GM19324 (cell line): ENCODE measurements around the gene SPOCD1.

Source experiments
- ATAC-seq: cut with Tn5 transposase; IDR thresholded peaks from one replicate; pipeline ENCODE4 v1.9.1; 2021; ENCODE audit warnings: mild to moderate bottlenecking, moderate library complexity; ENCODE audit not compliant: unreplicated experiment, low FRiP score

SPOCD1 gene

DNA sequence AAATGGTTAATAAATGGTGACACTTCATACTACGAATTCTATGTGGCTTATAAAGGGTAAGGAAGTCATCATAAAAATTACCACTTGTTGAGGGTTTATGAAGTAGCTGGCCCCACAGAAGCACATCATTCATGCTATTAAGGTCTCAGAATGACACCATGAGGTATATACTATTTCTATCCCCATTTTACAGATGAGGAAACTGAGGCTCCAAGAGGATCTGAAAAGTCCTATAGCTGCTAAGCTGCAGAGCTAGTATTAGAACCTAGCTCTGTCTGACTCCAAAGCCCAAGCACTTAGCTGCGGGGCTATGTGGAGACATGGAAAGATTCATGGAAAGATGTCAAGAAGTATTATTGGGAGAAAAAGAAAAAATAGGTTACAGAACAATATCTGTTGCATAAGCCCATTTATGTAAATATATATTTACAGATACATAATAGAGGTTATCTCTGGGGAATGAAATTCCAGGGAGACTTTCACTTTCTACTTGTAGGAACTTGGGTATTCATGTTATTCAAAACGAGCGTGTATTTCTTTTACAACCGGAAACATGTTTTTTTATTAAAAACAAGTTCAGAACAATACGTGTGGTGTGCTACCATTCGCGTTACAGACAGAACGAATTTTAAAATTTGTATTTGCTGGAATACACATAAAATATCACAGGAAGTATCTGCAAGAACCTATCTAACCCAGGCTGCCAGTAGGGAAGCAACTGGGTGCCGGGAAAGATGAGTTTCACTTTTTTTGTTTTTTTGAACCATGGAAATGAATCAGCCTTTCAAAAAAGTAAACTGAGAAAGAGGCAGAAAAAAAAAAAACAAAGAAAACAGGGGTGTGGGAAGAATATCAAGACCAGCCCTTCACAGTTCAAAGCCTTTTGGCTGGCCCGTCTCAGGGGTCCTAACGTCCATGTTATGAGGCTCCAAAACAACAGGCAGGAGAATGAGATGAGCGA is 13.4 kb downstream of the SPOCD1 start:
- no peak for ATAC-seq

- ATAC-seq, result no peak
Observed at GRCh38 chr1:31801458-31801857, 14.4 kb downstream of the SPOCD1 start.

GRCh38 chr1:31800674-31800967 is 15.2 kb downstream of the SPOCD1 start:
- ATAC-seq, result no peak

DNA sequence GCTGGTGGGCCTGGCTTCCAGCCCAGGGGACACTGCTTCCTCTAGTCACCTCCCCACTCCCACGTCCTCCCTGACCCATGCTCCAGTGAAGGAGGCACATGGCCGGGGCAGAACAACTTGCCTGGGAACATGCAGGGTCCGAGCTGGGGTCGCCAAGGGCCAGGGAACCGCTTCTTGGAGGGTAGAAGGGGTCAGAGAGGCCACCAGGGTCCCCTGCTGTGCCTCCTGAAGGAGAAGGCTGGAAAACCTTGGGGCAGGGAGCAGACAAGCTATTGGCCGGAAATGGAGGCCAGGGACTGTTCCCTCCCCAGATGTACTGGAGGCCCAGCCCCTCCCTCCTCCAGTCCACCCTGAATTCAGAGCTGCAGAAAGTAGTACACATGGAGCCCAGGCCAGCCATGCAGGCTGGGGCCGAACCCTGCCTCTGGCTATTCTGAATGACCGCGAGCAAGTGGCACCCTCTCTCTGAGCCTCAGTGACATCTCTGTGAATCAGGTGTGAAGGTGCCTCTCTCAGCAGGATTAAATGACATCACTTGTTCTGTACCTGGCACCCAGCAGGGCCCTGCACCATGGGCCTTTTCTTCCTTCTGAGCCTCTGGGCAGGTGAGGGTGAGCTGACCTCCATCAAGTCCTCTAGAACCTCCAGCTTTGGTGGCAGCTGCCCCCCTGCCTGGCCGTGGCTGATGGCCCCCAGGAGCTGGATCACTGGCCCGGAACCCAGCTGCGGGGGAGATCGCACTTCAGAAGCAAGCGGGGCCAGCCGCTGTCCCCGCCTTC is 15.7 kb downstream of the SPOCD1 start:
- ATAC-seq, result no peak

- ATAC-seq, result no peak
Observed at GRCh38 chr1:31799196-31799894, 16.5 kb downstream of the SPOCD1 start.

DNA sequence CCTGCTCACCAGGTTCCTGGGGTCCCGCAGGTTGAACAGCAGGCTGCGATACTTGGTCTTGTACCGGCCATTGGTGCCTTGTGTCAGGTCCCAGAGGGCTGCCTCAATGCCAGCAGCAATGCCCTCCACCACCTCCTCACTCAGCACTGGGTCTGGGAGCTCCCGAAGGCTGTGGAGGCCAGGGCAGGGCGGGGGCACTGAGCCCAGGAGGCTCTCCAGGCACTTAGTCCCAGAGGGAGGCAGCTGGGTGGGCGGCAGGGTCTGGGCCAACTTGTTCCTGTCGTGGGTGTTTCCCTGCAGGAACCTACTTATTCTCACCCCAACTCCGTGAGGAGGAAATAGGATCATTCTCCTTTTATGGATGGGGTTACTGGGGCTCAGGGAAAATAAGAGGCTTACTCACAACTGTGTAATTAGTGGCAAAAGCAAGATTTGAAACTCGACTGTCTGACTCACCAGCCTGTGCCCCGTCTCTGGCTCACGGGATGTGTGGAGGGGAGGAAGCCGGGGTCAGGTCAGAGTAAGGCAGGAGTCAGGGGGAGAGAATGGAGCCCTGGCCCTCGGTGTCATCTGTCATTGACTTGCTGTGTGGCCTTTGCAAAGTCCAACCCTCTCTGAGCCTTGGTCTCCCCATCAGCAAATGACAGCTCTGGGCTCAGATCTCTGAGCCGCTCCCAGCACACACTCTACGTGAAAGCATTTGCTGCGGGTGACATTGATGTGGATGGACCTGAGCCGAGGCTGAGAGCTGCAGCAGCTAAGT is 17.2 kb downstream of the SPOCD1 start:
- ATAC-seq, result no peak

DNA sequence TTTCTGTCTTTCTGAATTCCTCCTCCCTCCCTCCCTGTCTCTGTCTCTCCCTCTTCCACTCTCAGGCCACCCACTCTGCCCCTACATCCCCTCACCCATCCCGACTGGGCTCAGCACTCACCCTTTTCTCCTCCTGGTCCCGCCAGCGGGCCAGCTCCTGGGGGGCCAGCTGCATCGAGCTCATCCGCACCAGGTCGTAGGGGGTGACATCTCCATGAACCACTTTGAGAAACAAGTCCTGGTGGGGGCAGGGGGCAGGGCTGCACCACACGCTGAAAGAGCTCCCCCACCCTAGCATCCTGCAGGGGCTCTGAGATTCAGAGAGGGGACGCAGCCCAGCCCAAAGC is 17.8 kb downstream of the SPOCD1 start:
- ATAC-seq, result no peak

DNA sequence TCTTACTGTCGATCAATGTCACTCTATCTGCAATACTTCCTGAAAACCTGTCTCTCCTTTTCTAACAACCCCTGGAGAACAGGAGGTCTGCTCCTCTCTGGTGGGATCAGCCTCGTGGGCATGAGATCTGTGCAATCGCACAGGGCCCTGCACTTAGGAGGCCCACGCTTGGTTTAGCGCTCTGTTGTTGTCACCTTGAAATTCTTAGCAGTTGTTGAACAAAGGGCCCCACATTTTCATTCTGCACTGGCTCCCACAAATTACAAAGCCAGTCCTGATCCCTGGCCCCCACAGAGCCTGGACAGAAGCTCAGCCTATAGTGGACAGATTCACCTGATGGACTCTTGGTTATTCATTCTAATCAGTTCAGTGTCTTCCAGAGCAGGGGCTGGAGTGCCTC is 18.6 kb downstream of the SPOCD1 start:
- no peak for ATAC-seq

GRCh38 chr1:31796707-31797106 is 19.1 kb downstream of the SPOCD1 start:
- no peak for ATAC-seq

GRCh38 chr1:31795801-31796621 is 19.8 kb downstream of the SPOCD1 start:
- no peak for ATAC-seq

DNA sequence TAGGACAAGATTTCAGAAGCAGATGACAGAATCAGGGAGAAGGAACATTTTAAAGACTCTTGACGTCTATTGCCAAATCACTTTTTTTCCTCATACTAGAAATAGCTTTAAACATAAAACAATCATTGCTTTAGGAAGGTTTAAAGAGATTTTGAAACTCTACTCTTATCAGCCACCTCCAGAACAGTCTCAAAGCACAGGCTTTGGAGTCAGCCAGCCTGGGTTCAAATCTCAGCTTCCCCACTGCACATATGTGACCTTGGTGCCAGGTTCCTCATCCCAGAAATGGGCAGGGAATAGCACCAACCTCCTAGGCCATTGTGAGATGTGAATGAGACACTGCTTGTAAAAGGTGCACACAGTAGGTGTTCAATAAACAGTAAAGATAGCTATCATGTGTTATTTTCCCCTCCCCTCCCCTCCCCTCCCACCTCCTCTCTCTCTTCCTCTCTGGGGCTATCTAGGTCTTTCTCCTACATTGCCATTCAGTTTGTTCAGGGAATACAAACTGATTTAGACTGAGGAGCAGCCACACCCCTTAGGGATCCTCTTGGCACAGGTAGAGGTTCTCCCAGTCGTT is 20.6 kb downstream of the SPOCD1 start:
- no peak for ATAC-seq

DNA sequence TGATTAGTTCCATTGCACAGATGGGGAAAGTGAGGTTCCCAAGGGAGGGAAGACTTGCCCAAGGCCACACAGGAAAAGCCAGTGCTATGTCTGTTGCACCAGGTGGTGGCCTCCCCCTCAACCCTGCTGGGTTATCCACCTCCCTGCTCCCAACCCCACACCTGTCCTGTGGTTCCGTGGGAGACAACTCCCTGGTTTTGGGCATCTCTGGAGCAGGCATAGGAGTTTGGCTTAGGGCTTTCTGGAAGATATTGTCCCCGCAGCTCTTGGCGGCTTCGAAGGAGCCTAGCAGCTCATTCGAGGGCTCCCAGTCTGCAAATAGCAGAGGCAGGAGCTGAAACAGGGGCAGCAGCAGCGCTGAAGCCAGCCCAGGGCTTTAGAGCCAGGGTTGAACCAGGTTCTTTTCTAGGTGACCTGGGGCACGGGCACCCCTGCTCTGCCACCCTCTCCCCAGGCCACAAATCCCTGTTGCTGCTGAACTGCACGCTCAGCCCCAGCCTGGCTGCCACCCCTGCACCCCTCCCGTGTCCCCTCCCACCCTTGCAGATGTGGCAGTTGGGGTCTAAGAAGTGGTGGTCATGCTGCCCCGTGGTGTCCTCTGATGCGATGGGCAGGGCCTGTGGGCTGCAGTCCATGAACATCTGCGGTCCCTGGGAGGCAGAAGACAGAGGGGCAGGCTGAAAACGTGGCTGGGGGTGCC is 22.1 kb downstream of the SPOCD1 start:
- no peak for ATAC-seq

- ATAC-seq, result no peak
Observed at GRCh38 chr1:31793086-31793485, 22.7 kb downstream of the SPOCD1 start.

DNA sequence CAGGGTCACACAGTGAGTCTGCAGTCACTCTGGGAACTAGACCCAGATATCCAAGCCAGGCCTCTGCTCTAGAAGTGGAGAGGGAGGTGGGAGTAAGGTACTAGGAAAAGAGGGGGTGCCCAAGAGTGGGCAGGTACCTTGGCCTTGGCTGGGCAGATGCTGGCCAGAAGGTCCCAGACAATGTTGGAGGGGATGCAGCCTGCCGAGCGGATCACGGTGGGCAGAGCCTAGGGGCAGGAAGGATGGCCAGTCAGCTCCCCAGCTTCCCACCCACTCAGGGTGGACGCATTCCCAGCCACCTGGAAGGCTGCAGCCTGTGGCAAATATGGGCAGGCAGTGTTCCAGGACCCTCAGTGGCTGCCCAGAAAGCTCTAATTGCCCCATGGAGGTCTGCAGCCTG is 23.3 kb downstream of the SPOCD1 start:
- no peak for ATAC-seq

GRCh38 chr1:31792116-31792515 is 23.7 kb downstream of the SPOCD1 start:
- no peak for ATAC-seq

DNA sequence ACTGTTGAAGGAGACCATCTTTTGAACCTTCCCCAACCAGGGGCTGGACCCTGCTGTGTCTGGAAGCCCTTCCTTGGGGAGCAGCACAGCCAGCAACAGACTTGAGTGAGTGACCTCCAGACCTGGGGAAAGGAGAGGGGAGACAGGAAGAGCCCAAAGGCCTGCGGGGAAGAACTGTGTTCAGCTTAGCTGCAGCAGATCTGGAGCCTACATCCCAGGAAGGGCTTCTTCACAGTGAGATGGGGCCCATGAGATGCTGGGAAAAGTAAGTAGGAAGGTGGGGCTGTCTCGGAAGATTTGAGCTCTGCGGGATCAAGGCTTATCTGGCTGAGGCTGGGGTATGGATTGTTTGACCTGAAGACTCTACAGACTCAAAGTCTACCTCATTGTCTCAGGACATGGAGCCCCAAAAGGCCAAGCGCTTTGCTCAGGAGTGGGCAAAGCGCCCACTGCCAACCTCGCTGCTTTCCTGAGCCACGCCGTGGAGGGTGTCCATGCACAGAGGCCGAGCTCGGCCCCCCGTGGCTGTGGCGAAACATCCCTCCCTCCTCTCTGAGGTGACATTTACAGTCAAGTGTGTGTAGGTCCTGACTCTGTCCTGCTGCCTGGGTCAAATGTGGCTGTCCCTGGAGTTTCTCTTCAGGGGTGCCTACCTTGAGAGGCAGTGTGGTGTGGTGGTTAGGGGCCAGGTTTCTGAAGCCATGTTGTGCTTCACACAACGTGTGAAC is 24.5 kb downstream of the SPOCD1 start:
- no peak for ATAC-seq

DNA sequence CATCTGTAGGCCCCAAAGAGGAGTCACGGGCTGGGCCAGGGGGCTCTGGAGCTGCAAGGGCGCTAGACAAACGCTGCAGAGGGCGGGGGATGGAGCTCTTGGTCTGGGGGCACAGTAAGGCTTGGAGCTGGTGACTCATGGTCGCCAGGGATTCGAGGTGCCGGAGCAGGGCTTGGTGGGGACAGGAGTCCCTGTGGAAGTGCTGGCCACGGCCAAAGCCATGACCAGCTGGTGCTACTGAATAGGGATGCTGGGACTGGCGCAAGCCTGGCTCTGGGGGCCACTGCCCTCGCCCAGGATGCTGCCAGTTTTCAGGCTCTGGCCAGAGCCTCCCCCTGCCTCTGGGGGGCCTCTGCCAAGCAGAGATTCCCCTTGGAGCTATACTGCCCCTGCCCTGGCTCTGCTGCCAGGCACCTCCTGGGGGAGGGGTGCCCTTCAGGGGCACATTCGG is 25.2 kb downstream of the SPOCD1 start:
- no peak for ATAC-seq

DNA sequence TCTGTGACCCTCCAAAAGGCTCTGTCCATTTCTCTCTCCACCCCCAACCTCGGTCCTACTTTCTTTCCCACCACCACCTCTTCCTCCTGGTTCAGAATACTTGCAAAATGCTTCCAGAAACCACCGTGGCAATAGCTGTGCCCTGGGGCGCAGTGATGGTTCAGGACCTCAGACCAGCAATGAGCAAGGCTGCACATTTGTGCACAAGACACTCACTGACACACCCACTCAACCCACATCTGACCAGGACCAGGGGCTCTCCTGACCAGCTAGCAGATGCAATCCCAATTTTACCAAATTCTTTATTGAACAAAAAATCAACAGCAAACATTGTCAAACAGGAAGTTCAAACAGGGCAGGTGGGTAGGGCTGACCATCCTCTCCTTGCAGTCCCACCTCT is 25.7 kb downstream of the SPOCD1 start:
- no peak for ATAC-seq
